ENCODE results near the gene MOB2.
"Not testable (repeated sequence)": the region's sequence is repeated elsewhere in the genome, so short reads cannot be mapped to it uniquely, and the experiment has no call there.

Gene MOB2

DNA sequence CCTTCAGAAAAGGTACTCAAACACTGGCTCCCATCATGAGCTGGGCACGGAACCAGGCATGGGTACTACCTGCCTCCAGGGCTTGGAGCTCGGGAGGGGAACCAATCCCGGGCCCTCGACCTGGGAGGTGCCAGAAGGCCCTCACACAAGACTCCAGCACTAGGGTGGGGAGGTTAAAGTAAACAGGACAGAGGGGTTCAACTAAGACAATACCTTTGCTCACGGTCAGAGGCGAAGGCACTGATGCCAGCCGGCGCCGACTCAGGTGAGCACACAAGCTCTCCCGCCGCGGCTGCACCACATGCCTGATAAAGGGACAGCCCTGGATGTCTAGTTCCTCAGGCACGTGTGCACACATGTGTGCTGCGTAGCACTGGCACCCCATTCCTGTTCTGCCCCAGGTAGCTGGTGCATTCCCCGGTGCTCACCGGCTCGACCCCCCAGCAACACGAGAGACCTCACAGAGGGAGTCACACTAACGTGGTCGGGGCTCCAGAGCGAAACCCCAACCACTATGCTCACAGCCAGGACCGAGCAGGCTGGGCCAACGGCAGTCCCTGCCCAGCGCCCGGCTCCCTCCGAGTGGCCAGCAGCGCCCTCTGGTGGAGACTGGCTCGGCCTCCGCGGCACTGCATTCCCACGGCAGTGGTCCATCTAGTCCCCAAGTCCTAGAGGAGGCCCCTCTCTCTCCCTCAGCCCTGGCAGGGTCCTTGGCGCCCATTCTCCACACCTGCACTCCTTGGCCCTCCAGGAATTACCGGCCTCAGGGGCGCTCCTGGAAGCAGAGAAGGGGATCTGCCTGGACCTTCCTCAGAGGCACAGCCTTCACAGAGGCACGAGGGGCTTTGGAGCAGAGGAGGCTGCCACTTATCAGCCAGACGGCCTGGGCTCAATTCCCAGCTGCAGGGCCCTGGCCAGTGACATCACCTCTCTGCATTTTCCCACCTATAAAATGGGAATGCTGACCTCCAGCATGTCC, 28.8 kb upstream of the MOB2 start:
- Histone ChIP-seq H3K36me3 (ENCODE audit: control insufficient read depth, insufficient read depth, low read length) (no peaks in the 10 kb centered on the region), H2AFZ (no peak overlapping the region), H3K79me2 (peaks cover 52% of the 10 kb centered on the region), H3K9ac (no peak overlapping the region), H3K27me3 (ENCODE audit: control insufficient read depth, insufficient read depth, low read length) (no peaks in the 10 kb centered on the region), H3K4me2 (ENCODE audit: low read length) (no peak overlapping the region), H3K27ac (no peak overlapping the region), H3K4me3 (ENCODE audit: low read depth, low read length) (no peak overlapping the region), H3K9me3 (ENCODE audit: control insufficient read depth, low read length) (no peaks in the 10 kb centered on the region), H3K4me1 (no peaks in the 10 kb centered on the region)
- TF ChIP-seq, protein P1, sequence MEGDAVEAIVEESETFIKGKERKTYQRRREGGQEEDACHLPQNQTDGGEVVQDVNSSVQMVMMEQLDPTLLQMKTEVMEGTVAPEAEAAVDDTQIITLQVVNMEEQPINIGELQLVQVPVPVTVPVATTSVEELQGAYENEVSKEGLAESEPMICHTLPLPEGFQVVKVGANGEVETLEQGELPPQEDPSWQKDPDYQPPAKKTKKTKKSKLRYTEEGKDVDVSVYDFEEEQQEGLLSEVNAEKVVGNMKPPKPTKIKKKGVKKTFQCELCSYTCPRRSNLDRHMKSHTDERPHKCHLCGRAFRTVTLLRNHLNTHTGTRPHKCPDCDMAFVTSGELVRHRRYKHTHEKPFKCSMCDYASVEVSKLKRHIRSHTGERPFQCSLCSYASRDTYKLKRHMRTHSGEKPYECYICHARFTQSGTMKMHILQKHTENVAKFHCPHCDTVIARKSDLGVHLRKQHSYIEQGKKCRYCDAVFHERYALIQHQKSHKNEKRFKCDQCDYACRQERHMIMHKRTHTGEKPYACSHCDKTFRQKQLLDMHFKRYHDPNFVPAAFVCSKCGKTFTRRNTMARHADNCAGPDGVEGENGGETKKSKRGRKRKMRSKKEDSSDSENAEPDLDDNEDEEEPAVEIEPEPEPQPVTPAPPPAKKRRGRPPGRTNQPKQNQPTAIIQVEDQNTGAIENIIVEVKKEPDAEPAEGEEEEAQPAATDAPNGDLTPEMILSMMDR (IDR thresholded peaks at IDR 0.05), result peak; percentile 83

DNA sequence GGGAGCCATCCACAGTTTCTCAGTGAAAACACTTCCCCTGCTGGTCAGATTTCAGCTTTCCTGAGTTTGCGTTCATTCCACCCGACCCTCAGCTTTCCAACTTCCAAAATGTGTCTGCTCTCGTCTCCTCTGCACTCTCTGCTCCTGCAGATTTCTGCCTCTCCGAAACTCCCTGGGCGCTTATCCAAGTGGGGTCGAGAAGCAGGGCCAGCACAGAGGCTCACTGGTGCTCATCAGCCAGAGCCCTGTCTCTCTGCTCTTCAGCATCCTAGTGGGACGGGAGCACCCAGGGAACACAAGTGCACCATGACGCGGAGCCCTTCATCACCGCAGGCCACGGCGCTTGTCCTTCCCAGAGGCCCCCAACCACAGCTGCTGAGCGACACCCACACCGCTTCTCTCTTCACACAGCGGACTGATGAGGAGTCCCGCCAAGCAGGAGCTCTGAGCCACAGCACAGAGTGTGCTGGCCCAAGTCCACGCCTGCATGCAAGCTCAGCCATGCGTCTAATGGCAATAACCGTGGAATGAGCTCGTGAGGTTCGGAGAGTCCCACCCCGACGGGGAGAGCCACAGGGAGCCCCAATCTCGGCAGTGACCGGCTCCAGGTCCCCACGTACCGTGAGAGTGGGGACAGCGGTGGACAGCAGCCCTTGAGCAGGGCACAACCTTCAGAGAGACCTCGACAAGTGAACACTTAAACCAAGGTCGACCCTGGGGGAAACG, 27.9 kb upstream of the MOB2 start:
- Histone ChIP-seq H2AFZ (no peak overlapping the region), H3K79me2 (peaks cover 48% of the 10 kb centered on the region), H3K4me3 (ENCODE audit: low read depth, low read length) (no peak overlapping the region), H3K27ac (no peak overlapping the region), H3K4me1 (no peaks in the 10 kb centered on the region), H3K9me3 (ENCODE audit: control insufficient read depth, low read length) (no peaks in the 10 kb centered on the region), H3K9ac (no peak overlapping the region), H3K4me2 (ENCODE audit: low read length) (no peak overlapping the region), H3K27me3 (ENCODE audit: control insufficient read depth, insufficient read depth, low read length) (no peaks in the 10 kb centered on the region), H3K36me3 (ENCODE audit: control insufficient read depth, insufficient read depth, low read length) (no peaks in the 10 kb centered on the region)
- TF ChIP-seq, protein P1 (IDR thresholded peaks at IDR 0.05), result no peak

DNA sequence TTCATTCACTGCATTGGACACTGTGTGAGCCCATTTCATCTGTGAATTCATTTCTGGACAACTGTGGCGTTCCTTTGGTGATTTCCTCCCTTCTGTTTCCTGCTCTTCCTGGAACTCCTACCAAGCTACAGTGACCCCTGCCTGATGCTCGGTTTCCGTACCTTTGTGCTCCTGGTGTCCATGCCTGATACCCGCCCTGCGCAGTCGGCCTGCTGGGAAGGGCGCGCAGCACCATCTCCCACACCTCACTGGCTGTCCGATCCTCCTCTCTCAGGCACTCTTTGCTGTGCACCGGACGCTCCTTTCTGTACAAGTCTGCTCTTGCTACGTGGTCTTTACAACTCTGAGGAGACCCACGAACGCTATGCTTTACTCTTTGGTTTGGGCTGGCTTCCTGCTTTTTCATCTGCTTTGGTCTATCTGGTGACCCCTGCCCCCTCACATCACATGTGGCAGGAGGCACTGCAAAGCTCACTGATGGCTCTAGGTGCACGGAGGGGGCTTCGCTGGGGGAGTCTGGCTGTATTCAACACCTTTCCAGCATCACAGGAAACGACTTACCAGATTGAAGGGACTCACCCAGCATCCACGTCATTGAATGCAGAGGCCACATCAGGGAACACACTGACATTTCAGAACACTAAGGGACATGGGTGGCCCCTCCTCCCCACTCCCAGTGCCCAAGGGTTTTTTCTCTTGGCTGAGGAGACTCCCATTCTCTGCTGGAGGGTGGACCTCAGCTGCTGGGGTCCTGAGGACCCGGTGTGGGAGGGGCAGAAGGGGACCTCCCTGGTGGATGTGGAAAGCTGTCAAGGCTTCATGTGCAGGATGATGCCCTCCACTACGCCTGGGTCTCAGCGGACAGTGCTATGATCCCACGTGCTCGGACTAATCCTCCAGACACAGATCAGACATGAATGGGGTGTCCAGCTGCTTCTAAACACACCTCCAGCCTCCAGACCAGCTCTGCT, 27.0 kb upstream of the MOB2 start:
- H3K9me3 ChIP-seq (ENCODE audit: control insufficient read depth, low read length), result no peaks in the 10 kb centered on the region
- peaks cover 44% of the 10 kb centered on the region for H3K79me2 ChIP-seq
- no peak overlapping the region for H3K27ac ChIP-seq
- H3K4me3 ChIP-seq (ENCODE audit: low read depth, low read length), result no peak overlapping the region
- TF ChIP-seq, protein P1 (IDR thresholded peaks at IDR 0.05), result no peak
- H2AFZ ChIP-seq, result no peak overlapping the region
- H3K27me3 ChIP-seq (ENCODE audit: control insufficient read depth, insufficient read depth, low read length), result no peaks in the 10 kb centered on the region
- H3K4me1 ChIP-seq, result no peaks in the 10 kb centered on the region
- H3K36me3 ChIP-seq (ENCODE audit: control insufficient read depth, insufficient read depth, low read length), result no peaks in the 10 kb centered on the region
- no peak overlapping the region for H3K9ac ChIP-seq
- no peak overlapping the region for H3K4me2 ChIP-seq (ENCODE audit: low read length)

DNA sequence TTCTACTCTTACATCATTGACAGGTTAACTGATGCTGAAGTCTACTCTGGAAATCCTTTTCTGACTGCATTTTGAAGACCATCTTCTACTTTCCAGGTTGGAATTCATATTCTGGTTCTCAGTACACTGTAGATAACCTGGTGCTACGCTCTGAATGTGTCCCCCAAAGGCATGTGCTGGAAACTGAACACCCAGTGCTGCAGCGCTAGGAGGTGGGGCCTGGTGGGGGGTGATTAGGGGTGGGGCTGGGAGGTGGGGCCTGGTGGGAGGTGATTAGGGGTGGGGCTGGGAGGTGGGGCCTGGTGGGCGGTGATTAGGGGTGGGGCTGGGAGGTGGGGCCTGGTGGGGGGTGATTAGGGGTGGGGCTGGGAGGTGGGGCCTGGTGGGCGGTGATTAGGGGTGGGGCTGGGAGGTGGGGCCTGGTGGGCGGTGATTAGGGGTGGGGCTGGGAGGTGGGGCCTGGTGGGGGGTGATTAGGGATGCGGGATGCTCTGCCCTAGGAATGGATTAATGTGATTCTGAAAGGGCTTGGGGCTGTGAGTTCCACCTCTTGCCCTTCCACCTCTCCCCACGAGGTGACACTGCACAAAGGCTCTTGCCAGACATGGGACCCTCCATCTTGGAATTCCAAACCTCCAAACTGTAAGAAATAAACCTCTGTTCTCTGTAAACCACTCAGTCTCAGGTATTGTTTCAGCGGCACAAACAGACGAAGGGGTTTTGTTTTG, 26.1 kb upstream of the MOB2 start:
- not testable (repeated sequence) for H2AFZ ChIP-seq; H3K36me3 ChIP-seq (ENCODE audit: control insufficient read depth, insufficient read depth, low read length); H3K9me3 ChIP-seq (ENCODE audit: control insufficient read depth, low read length); H3K4me3 ChIP-seq (ENCODE audit: low read depth, low read length); H3K27me3 ChIP-seq (ENCODE audit: control insufficient read depth, insufficient read depth, low read length); H3K4me1 ChIP-seq; H3K27ac ChIP-seq; H3K4me2 ChIP-seq (ENCODE audit: low read length); H3K9ac ChIP-seq
- H3K79me2 ChIP-seq, result peaks cover 39% of the 10 kb centered on the region

Data from parathyroid adenoma (tissue), 2 donors.